Suprapubic skin (tissue), 4 donors: ENCODE measurements around the gene NFIC.

Experiments
- EP300 ChIP-seq: sonication (generic); formaldehyde crosslinking; IDR thresholded peaks from one replicate; pipeline ENCODE4 v1.6.1; 2017; ENCODE audit warnings: antibody characterized with exemption
- POLR2A ChIP-seq, 2 donors: fragments of 450-650 bp; IDR thresholded peaks; one replicate each; pipeline ENCODE4 v1.6.1; 2017; ENCODE audit warnings: antibody characterized with exemption in 2 of 2, mild to moderate bottlenecking in 2 of 2, moderate library complexity in 2 of 2
- POLR2AphosphoS5 ChIP-seq, 3 donors: sonication (generic); formaldehyde crosslinking; IDR thresholded peaks; one replicate each; pipeline ENCODE4 v1.6.1; 2017; ENCODE audit warnings: antibody characterized with exemption in 3 of 3
- TF ChIP-seq, protein P1 (sequence below), 2 donors: fragments of 200-600 bp in 1 of 2; fragments of 450-650 bp in 1 of 2; sonication (generic) in 1 of 2; IDR thresholded peaks; one replicate each; pipeline ENCODE4 v1.5.1; 2016 to 2019; ENCODE audit warnings: antibody characterized with exemption in 2 of 2, mild to moderate bottlenecking in 1 of 2, moderate library complexity in 1 of 2

DNA sequence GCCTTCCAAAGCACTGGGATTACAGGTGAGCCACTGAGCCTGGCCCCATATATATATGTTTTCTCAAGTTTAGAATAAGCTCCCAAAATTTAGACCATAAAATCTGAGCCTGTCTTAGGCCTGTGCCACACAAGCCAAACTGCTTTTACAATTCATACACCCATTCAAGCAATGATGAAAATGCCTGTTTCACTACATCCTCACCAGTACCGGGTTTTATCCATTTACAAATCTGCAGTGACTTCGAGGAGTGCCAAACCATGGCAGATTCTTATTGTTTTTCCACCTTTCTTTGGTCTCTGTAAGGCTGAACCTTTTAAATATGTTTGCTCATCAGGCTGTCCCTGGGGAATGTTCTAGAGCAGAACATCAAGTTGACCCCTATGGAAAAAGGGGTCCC is 9.6 kb upstream of the NFIC start:
- TF ChIP-seq, protein P1, sequence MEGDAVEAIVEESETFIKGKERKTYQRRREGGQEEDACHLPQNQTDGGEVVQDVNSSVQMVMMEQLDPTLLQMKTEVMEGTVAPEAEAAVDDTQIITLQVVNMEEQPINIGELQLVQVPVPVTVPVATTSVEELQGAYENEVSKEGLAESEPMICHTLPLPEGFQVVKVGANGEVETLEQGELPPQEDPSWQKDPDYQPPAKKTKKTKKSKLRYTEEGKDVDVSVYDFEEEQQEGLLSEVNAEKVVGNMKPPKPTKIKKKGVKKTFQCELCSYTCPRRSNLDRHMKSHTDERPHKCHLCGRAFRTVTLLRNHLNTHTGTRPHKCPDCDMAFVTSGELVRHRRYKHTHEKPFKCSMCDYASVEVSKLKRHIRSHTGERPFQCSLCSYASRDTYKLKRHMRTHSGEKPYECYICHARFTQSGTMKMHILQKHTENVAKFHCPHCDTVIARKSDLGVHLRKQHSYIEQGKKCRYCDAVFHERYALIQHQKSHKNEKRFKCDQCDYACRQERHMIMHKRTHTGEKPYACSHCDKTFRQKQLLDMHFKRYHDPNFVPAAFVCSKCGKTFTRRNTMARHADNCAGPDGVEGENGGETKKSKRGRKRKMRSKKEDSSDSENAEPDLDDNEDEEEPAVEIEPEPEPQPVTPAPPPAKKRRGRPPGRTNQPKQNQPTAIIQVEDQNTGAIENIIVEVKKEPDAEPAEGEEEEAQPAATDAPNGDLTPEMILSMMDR (IDR thresholded peaks at IDR 0.05), result no peak
- TF ChIP-seq POLR2AphosphoS5 (IDR thresholded peaks at IDR 0.05), result no peak
- TF ChIP-seq EP300, result no peak
- TF ChIP-seq POLR2A (IDR thresholded peaks at IDR 0.05), result no peak
